ENCODE data around the gene ADRB2. TPM values are rescaled to one million over a fixed set of nuclear protein-coding genes. Genes with fewer than 3 reads are reported as not detected.

ADRB2 gene
- total RNA-seq, 1 donor from 2014 or later, result 3.2 TPM

DNA sequence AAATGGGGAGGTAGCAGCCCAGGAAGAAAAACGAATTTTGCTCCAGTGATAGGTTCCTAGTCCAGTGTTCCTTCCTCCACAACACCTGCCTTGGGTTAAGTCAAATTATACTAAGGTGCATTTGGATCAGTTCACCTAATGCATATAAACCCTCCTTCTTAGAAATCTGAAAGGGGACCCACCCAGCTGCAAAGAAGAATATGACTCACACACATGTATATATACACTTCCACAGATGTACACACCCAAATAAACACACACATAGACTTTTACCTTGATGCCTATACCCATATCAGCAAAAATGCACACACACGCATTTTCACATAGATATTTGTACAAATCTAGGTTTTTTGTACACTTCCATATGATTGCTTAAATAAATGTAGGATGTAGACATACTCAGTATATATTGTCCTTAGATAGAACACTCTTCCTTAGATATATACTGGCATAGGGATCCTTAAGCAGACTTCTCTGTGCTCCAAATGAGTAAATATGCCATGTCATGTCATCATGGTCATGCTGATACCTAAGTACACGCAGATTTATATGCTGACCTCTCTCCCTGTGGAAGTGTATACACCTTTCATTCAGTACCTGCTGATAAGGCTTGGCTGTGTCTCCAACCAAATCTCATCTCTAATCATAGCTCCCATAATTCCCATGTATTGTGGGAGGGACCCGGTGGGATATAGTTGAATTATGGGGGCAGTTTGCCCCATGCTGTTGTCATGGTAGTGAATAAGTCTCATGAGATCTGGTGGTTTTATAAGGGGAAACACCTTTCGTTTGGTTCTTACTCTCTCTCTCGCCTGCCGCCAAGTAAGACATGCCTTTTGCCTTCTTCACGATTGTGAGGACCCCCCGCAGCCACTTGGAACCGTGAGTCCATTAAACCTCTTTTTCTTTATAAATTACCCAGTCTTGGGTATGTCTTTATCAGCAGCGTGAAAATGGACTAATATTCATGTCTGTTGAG lies 10.2 kb downstream of the ADRB2 start:
- Mint-ChIP-seq H3K9me3 (no peaks in the 10 kb centered on the region), H3K4me1 (peaks cover 77% of the 10 kb centered on the region), H3K27me3 (no peaks in the 10 kb centered on the region), H3K36me3 (ENCODE audit: low read depth) (no peaks in the 10 kb centered on the region), H3K4me3 (peak overlapping the region; percentile 36), H3K27ac (peak overlapping the region; percentile 79)
- CTCF ChIA-PET, result interaction anchor here (1.4 kb wide), 1 partner anchor 16 kb away, joined by 5 read pairs; no protein-coding TSS in a partner anchor
- peak; percentile 49 for ATAC-seq (ENCODE audit: low read depth)
- intact Hi-C loops (cut with micrococcal nuclease), result loop anchor here (10.0 kb wide), 1 partner anchor 508 kb away; the partner anchor contains the start of gene GRPEL2
- DNase-seq, result no peak
- POLR2A ChIA-PET, result interaction anchor here (0.5 kb wide), 1 partner anchor 90 kb away, joined by 3 read pairs; no protein-coding TSS in a partner anchor
- TF ChIP-seq, protein P1, sequence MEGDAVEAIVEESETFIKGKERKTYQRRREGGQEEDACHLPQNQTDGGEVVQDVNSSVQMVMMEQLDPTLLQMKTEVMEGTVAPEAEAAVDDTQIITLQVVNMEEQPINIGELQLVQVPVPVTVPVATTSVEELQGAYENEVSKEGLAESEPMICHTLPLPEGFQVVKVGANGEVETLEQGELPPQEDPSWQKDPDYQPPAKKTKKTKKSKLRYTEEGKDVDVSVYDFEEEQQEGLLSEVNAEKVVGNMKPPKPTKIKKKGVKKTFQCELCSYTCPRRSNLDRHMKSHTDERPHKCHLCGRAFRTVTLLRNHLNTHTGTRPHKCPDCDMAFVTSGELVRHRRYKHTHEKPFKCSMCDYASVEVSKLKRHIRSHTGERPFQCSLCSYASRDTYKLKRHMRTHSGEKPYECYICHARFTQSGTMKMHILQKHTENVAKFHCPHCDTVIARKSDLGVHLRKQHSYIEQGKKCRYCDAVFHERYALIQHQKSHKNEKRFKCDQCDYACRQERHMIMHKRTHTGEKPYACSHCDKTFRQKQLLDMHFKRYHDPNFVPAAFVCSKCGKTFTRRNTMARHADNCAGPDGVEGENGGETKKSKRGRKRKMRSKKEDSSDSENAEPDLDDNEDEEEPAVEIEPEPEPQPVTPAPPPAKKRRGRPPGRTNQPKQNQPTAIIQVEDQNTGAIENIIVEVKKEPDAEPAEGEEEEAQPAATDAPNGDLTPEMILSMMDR (IDR thresholded peaks at IDR 0.05), result no peak

DNA sequence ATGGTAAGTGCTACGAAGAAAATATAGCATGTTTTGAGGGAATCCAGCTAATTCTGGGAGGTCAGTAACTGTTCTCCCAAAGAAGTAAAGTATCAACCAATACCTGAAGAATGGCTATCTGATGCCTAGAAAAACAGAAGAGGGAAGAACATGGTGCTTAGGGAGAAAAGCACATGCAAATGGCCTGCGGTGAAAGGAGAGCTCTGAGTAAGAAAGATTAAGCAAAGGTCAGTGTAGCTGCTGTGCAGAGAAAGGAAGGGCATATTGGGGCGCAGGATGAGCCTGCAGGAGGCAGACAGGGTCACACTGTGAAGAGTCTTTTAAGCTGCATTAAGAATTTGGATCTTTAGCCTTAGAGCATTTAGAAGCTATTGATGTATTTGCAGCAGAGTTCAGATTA lies 11.0 kb downstream of the ADRB2 start:
- CTCF ChIA-PET, result interaction anchor here (1.3 to 1.5 kb wide), 3 partner anchors 17 to 96 kb away, joined by 3 to 5 read pairs (median 4); no protein-coding TSS in a partner anchor
- H3K27ac Mint-ChIP-seq, result peak overlapping the region; percentile 79
- no peak for ATAC-seq (ENCODE audit: low read depth)
- H3K27me3 Mint-ChIP-seq, result no peaks in the 10 kb centered on the region
- peaks cover 69% of the 10 kb centered on the region for H3K4me1 Mint-ChIP-seq
- TF ChIP-seq, protein P1 (IDR thresholded peaks at IDR 0.05), result no peak
- no peak for DNase-seq
- H3K4me3 Mint-ChIP-seq, result peak overlapping the region; percentile 36
- no peaks in the 10 kb centered on the region for H3K9me3 Mint-ChIP-seq
- POLR2A ChIA-PET, result interaction anchor here (0.5 to 1.0 kb wide), 3 partner anchors 20 to 91 kb away, joined by 3 to 5 read pairs (median 4); no protein-coding TSS in a partner anchor
- no peaks in the 10 kb centered on the region for H3K36me3 Mint-ChIP-seq (ENCODE audit: low read depth)
- intact Hi-C loops (cut with micrococcal nuclease), result loop anchor here (10.0 kb wide), 1 partner anchor 507 kb away; the partner anchor contains the start of gene GRPEL2

DNA sequence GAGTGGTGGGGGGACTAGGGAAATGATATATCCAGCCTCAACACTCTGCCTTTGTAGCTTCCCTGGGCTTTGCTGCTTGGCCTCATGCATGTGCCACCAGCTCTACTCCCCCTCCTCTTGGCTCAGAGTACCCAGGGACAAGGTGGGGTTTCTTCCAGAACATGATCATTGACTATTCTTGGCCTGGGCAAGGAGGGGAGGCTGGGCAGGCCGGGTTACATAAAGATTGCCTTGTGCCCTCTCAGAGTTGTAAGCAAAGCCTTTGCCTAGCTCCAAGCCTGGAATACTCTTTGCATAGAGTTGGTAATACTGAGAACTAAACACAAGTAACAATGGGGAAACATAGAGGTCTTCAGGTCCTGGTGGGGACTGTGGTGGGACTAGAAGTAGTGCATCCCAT lies 11.9 kb downstream of the ADRB2 start:
- Mint-ChIP-seq H3K36me3 (ENCODE audit: low read depth) (no peaks in the 10 kb centered on the region), H3K9me3 (no peaks in the 10 kb centered on the region), H3K27me3 (no peaks in the 10 kb centered on the region), H3K27ac (no peak overlapping the region), H3K4me3 (no peak overlapping the region), H3K4me1 (peaks cover 60% of the 10 kb centered on the region)
- ChIA-PET POLR2A (interaction anchor here (0.7 to 1.0 kb wide), 3 partner anchors 12 to 47 kb away, joined by 4 to 5 read pairs (median 5); partner anchors contain the start of gene ADRB2), CTCF (interaction anchor here (1.3 to 1.5 kb wide), 3 partner anchors 18 to 97 kb away, joined by 3 to 5 read pairs (median 4); no protein-coding TSS in a partner anchor)
- intact Hi-C loops (cut with micrococcal nuclease), result loop anchor here (10.0 kb wide), 1 partner anchor 506 kb away; the partner anchor contains the start of gene GRPEL2
- DNase-seq (no peak), ATAC-seq (ENCODE audit: low read depth) (no peak)
- TF ChIP-seq, protein P1 (IDR thresholded peaks at IDR 0.05), result no peak

DNA sequence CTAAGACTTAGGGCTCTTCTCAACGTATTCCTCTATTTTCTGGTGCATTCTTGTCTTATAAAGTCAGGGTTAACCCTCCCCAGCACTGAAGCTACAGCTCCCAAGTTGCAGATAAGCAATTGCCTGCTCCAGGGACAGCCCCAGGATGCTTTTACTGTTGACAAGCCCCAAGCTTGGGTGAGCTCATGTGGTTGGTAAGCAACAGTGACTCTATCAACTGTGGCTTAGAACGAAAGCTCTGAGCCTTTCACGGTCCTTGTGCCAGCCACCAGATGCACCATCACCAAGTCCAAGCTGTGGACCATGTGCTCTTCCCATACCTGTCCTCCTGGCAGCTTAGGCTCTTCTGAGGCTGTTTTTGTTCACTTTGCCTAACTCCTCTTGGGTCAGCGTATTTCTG lies 13.5 kb downstream of the ADRB2 start:
- Mint-ChIP-seq H3K27ac (no peak overlapping the region), H3K36me3 (ENCODE audit: low read depth) (no peaks in the 10 kb centered on the region), H3K27me3 (no peaks in the 10 kb centered on the region), H3K4me3 (no peak overlapping the region), H3K9me3 (no peaks in the 10 kb centered on the region), H3K4me1 (peaks cover 46% of the 10 kb centered on the region)
- ChIA-PET POLR2A (no interaction called here), CTCF (interaction anchor here (0.7 to 1.6 kb wide), 3 partner anchors 19 to 117 kb away, joined by 3 read pairs; no protein-coding TSS in a partner anchor)
- TF ChIP-seq, protein P1 (IDR thresholded peaks at IDR 0.05), result no peak
- ATAC-seq (ENCODE audit: low read depth), result no peak
- intact Hi-C loops (cut with micrococcal nuclease), result loop anchor here (2.0 to 10.0 kb wide), 2 partner anchors 19 to 505 kb away; partner anchors contain the start of gene GRPEL2
- DNase-seq, result no peak

Data from activated B cell treated with CpG ODN at 0.5 μM for 24 hours (primary cell).